SW 1271 (cell line): Measurements from ENCODE around the gene USP22.

Source experiments
- DNase-seq, 2 experiments: peaks; one replicate each; lab custom pipeline; 2025; lab: John Stamatoyannopoulos, UW

Gene USP22

GRCh38 chr17:21019976-21020586 is 22.7 kb downstream of the USP22 start:
- DNase-seq: no peak

GRCh38 chr17:21018894-21019293 is 23.9 kb downstream of the USP22 start:
- DNase-seq: no peak

GRCh38 chr17:21017861-21018260 is 24.9 kb downstream of the USP22 start:
- no peak for DNase-seq

- no peak for DNase-seq
These were observed 25.6 kb downstream of the USP22 start for GRCh38 chr17:21017256-21017655.

- no peak for DNase-seq
These were observed 26.0 kb downstream of the USP22 start for GRCh38 chr17:21016826-21017225.

- DNase-seq: no peak
These were observed 27.2 kb downstream of the USP22 start for GRCh38 chr17:21015564-21015963.

- no peak for DNase-seq
These were observed 28.3 kb downstream of the USP22 start for GRCh38 chr17:21014498-21014897.

- no peak for DNase-seq
These were observed 28.8 kb downstream of the USP22 start for GRCh38 chr17:21013983-21014382.

GRCh38 chr17:21012736-21013135 is 30.1 kb downstream of the USP22 start:
- no peak for DNase-seq

GRCh38 chr17:21010705-21011596 is 31.9 kb downstream of the USP22 start:
- no peak for DNase-seq

- no peak for DNase-seq
These were observed 33.7 kb downstream of the USP22 start for GRCh38 chr17:21008992-21009671.

- no peak for DNase-seq
These were observed 34.5 kb downstream of the USP22 start for GRCh38 chr17:21008160-21008915.

GRCh38 chr17:21007646-21008045 is 35.2 kb downstream of the USP22 start:
- DNase-seq: no peak

GRCh38 chr17:21005803-21006202 is 37.0 kb downstream of the USP22 start:
- no peak for DNase-seq

- no peak for DNase-seq
These were observed 37.4 kb downstream of the USP22 start for GRCh38 chr17:21005367-21005766.

- DNase-seq: no peak
These were observed 38.5 kb downstream of the USP22 start for GRCh38 chr17:21004016-21004930.

GRCh38 chr17:21003007-21003621 is 39.7 kb downstream of the USP22 start:
- no peak for DNase-seq

- DNase-seq: no peak
These were observed 40.4 kb downstream of the USP22 start for GRCh38 chr17:21002309-21003006.

GRCh38 chr17:21001813-21002221 is 41.0 kb downstream of the USP22 start:
- DNase-seq: no peak
